Measurements from ENCODE around the gene ANKMY1.
"Not testable (repeated sequence)": the region's sequence is repeated elsewhere in the genome, so short reads cannot be mapped to it uniquely, and the experiment has no call there.

Gene ANKMY1

DNA sequence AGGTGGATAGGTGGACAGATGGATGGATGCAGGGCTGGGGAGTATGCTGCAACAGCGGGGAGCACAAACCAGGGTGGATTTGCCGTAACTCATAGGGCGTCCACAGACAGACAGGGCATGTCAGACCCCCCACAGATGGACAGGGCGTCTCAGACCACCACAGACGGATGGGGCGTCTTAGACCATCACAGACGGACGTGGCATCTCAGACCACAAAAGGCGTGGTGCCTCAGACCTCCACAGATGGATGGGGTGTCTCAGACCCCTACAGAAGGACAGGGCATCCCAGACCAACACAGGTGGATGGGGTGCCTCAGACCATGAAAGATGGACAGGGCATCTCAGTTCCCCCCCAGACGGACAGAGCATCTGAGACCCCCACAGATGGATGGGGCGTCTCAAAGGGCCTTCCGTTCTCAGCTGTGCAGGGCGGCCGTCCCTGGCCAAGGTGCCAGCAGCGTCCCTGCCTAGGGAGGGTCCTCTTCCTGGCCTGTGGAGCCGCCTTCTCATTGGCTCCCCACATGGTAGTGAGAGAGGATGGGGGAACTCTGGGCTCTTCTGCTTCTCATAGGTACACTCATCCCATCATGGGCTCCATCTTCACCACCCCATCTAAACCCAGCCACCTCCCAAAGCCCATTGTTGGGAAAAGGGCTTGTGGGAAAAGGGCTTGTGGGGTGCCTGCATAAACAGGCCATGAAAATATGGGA is 2.1 kb downstream of the ANKMY1 start:
- no peak for DNase-seq (ENCODE audit: low read depth)

DNA sequence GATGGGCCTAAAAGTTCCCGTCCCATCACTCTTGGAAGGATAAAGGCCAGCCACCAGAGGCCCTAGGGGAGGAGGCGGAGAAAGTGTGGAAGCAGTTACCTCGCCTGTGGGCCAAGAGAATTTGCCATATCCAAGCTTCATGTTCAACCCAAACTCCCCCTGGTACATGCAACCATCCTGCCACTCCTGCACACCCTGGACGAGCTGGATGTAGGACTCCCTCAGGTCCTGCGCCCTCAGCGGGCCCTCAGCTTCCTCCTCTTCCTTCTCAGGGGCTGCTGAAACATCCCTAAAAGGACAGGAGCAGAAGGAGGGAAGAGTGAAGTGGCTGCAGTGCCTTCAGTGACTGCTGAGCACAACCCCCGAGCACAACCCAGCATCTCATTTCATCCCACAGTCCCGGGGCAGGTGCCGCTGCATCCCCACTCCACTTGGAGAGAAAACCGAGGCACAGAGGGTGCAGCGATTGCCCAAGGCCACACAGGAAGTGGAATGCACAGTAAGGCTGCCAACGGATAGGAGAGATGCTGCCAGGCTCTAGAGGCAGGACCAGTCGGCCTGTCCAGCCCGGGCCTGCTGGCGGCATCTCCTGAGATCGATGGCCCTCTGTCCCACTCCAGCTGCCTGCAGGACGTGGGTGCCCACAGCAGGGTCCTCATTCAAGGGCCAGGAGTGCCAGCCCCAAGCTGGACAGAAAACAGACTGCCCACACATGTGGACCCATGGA is 2.9 kb downstream of the ANKMY1 start:
- no peak for DNase-seq (ENCODE audit: low read depth)

GRCh38 chr2:240553956-240554480 is 3.8 kb downstream of the ANKMY1 start:
- DNase-seq (ENCODE audit: low read depth) = no peak

DNA sequence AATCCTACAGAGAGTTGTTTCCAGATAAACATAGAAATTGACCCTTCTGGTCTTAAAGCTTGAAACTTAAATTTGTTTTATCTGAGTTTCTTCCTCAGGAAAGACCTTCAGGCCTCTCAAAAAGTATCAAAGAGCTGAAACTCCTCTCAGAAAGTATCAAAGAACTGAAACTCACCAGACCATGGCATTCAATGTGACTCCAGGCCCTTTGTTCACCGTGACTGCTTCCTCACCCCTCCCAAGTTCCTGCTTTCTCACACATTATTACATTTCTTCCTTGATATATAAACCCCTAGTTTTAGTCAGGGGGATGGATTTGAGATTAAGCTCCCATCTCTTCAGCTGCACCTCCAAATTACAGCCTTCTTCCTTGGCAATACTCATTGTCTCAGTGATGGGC is 6.0 kb downstream of the ANKMY1 start:
- DNase-seq (ENCODE audit: low read depth) = no peak

GRCh38 chr2:240551288-240551687 is 6.5 kb downstream of the ANKMY1 start:
- no peak for DNase-seq (ENCODE audit: low read depth)

DNA sequence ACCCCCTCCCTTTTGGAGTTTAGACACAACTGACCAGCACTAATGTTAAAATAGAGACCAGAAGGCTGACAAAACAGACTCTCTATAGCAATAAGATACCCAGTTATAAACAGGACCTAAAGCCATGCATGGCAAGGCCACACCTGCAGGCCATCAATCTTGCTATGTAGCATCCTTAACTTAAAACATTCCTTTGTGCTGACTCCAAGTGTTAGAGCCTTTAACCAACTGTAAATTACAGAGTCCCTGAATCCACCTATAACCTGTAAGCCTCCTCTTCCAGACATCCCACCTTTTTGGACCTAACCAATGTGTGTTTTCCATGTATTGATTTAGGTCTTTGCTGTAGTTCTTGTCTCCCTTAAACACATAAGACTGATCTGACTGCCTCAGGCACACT is 17.9 kb downstream of the ANKMY1 start:
- no peak for DNase-seq (ENCODE audit: low read depth)

DNA sequence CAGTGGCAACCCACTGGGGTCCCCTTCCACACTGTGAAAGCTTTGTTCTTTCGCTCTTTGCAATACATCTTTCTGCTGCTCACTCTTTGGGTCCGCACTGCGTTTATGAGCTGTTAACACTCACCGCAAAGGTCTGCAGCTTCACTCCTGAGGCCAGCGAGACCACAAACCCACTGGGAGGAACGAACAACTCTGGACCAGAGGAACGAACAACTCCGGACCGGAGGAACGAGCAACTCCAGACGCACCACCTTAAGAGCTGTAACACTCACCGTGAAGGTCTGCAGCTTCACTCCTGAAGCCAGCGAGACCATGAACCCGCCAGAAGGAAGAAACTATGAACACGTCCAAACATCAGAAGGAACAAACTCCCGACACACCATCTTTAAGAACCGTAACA is 18.7 kb downstream of the ANKMY1 start:
- not testable (repeated sequence) for DNase-seq (ENCODE audit: low read depth)

DNA sequence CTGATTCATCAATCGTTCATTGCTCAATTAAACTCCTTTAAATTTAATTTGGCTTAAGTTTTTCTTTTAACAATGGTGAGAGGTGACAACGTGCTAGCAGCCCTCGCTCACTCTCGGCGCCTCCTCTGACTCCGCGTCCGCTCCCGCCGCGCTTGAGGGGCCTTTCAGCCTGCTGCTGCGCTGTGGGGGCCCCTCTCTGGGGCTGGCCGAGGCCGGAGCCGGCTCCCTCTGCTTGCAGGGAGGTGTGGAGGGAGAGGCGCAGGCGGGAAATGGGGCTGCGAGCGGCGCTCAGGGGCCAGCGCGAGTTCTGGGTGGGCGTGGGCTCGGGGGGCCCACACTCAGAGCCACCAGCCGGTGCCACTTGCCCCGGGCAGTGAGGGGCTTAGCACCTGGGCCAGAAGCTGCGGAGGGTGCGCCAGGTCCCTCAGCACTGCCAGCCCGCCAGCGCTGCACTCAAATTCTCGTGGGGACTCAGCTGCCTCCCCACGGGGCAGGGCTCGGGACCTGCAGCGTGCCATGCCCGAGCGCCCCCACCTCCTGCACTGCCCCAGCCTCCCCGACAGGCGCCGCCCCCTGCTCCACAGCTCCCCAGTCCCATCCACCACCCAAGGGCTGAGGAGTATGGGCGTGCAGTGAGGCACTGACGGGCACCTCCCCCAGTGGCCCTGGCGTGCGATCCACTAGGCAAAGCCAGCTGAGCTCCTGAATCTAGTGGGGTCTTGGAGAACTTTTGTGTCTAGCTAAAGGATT is 19.6 kb downstream of the ANKMY1 start:
- no peak for DNase-seq (ENCODE audit: low read depth)

- DNase-seq (ENCODE audit: low read depth) = no peak
Observed at GRCh38 chr2:240532031-240532775, 25.6 kb downstream of the ANKMY1 start.

DNA sequence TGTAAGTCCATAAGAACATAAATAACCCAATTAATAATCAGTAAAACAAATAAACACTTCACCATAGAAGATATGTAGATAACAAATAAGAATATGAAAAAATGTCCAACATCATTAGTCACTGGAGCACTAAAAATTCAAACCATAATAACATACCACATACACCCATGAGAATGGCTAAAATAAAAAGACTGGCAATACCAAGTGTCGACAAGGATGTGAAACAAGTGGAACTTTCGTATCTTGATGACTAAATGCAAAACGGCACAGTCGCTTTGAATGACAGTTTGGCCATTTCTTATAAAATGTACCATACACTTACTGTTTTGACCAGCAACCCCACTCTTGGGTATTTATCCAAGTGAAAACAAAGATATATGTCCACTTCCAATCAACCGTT is 26.8 kb downstream of the ANKMY1 start:
- no peak for DNase-seq (ENCODE audit: low read depth)

DNA sequence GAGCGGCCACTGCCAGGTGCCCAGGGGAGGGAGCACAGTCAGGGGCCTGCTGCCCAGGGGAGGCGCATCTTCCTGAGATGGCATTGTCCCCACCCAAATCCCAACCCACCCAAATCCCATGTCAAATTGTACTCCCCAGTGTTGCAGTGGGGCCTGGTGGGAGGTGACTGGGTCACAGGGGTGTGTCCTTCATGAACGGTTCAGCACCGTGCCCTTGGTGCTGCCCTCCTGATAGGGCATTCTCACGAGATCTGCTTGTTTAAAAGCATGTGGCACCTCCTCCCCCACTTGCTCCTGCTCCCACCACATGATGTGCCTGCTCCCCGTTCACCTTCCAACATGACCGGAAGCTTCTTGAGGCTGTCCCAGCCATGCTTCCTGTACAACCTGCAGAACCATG is 27.6 kb downstream of the ANKMY1 start:
- no peak for DNase-seq (ENCODE audit: low read depth)

- no peak for DNase-seq (ENCODE audit: low read depth)
Observed at GRCh38 chr2:240529344-240529999, 28.3 kb downstream of the ANKMY1 start.

DNA sequence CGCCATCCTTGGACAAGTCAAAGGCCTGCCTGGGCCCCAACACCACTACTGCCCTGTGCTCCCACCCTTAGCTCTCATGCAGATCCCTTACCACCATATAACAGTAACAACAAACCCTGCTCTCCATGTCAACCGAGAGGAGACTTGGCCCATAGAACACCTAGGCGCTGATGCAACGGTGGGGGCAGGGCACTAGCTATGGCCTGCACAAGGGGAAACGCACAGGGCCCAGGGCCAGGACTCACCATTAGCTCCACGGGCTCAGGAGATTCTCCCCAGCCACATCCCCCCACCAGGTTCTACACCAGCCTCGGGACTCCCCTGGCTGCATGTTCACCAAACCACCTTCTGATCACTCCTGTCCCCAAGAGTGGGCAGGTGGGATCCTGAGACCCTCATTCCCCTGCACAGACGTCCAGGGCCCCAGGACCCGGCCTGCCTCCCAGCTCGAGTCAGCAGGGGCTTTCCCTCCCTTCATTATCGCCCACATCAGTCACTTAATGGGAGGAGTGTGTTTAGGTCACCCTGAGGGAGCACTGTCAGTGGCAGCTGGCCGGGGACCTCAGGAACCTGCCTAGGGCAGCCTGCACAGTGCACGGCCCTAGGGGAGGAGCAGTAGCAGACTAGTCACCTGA is 29.3 kb downstream of the ANKMY1 start:
- no peak for DNase-seq (ENCODE audit: low read depth)

- DNase-seq (ENCODE audit: low read depth) = no peak
Observed at GRCh38 chr2:240527153-240527750, 30.5 kb downstream of the ANKMY1 start.

DNA sequence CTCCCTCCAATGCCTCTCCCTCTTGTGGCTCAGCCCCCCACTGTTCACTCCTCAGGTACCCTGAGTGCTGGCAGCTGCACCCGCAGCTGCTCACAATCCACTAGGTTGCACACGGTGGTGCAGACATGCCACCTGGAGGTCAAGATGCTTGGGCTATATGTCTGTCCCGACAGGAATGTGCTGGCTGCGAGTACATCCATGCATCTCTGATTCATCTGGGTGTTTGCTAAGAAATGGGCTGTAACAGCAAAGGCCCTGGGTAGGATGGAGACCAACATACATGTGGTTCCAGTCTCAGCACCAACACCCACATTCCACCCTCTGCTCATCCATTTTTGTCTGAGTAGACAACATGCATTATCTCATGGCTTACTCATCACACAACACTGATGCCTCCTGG is 31.3 kb downstream of the ANKMY1 start:
- DNase-seq (ENCODE audit: low read depth) = no peak

DNA sequence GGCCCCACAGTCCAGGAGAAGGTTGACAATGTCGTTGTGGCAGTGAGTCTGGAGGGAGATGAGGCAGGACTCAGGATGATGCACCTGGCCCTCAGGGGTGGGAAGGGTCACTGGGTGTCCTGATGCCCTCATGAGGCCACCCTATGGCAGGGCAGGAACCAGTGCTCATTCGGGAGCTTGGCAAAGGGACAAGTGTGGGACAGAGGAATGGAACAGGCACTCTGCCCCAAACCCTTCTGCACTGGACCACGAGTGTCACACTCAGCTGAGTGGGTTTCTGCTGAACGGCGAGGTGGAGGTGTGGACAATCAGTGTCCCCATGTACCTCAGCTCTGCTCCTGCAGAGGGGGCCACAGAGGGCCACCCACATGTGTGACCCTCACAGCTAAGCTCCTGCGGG is 32.0 kb downstream of the ANKMY1 start:
- DNase-seq (ENCODE audit: low read depth) = no peak

GRCh38 chr2:240524963-240525718 is 32.6 kb downstream of the ANKMY1 start:
- no peak for DNase-seq (ENCODE audit: low read depth)

GRCh38 chr2:240523451-240524281 is 34.1 kb downstream of the ANKMY1 start:
- DNase-seq (ENCODE audit: low read depth) = no peak

DNA sequence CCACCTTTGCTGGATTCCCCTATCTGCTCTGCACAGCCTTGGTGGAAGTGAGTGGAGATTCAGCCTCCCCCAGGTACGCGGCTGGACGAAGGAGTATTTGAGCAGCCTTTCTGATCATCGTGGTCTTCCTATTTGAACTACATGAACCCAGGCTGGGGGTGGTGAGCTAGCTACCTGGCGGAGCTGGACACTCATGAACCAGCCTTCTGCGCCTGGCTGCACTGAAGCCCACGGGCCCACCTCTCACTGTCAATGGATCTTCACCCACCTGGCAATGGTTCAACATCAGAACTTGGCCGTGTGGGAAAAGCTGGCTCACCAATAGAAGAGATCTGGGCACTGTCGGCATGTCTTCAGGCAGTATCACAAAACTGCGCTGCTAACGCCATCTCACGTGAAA is 35.4 kb downstream of the ANKMY1 start:
- no peak for DNase-seq (ENCODE audit: low read depth)

Measured in ELR (cell line).